H54 (cell line): ENCODE measurements around the gene UPK3A.

Experiments used
- DNase-seq: peaks from one replicate; pipeline ENCODE4 v3.0.0; 2011; ENCODE audit warnings: low spot score, mixed read lengths; ENCODE audit not compliant: insufficient read length
- FAIRE-seq: peaks from 3 replicates; lab custom pipeline; 2011; peaks lifted over from hg19 to GRCh38; lab: Jason Lieb, UNC
- POLR2A ChIP-seq: IDR thresholded peaks from 2 replicates; pipeline ENCODE4 v1.6.1; 2011; ENCODE audit warnings: low read depth, mild to moderate bottlenecking, low read length

UPK3A gene

GRCh38 chr22:45284705-45285262, at the start of gene UPK3A:
UPK3A (plus strand) TSS chr22:45284949; CDS start chr22:45285014, 65 bp downstream.
- DNase-seq (no peak), FAIRE-seq (no peak)
- no peak for TF ChIP-seq POLR2A

GRCh38 chr22:45235101-45235777, 49.5 kb upstream of the UPK3A start:
- no peak for DNase-seq
- TF ChIP-seq POLR2A = no peak
- no peak for FAIRE-seq

GRCh38 chr22:45235851-45236342, 48.9 kb upstream of the UPK3A start:
- DNase-seq (no peak), FAIRE-seq (no peak)
- no peak for TF ChIP-seq POLR2A

- DNase-seq = no peak
- FAIRE-seq = no peak
- TF ChIP-seq POLR2A = no peak
Observed at GRCh38 chr22:45237065-45237990, 47.4 kb upstream of the UPK3A start.

GRCh38 chr22:45238076-45238956, 46.4 kb upstream of the UPK3A start:
- TF ChIP-seq POLR2A = no peak
- DNase-seq (no peak), FAIRE-seq (no peak)

GRCh38 chr22:45238957-45239680, 45.6 kb upstream of the UPK3A start:
- DNase-seq = no peak
- FAIRE-seq = no peak
- no peak for TF ChIP-seq POLR2A

- no peak for FAIRE-seq
- no peak for TF ChIP-seq POLR2A
- no peak for DNase-seq
Observed at GRCh38 chr22:45239681-45240051, 45.1 kb upstream of the UPK3A start.

GRCh38 chr22:45240104-45240809, 44.5 kb upstream of the UPK3A start:
- FAIRE-seq (no peak), DNase-seq (peak; percentile 45)

GRCh38 chr22:45240810-45241631, 43.7 kb upstream of the UPK3A start, which contains the start of gene KIAA0930:
KIAA0930 (minus strand) TSS chr22:45240894; CDS start chr22:45240703, 191 bp downstream.
- peak; percentile 74 for DNase-seq
- no peak for FAIRE-seq
- peak; percentile 29; the same call in 1 of the 2 replicates for TF ChIP-seq POLR2A

More at GRCh38 chr22:45240104-45240809, 44.5 kb upstream of the UPK3A start:
- TF ChIP-seq POLR2A = no peak

GRCh38 chr22:45242778-45243191, 42.0 kb upstream of the UPK3A start:
- no peak for FAIRE-seq

GRCh38 chr22:45244916-45245315, 39.8 kb upstream of the UPK3A start:
- DNase-seq (no peak), FAIRE-seq (no peak)
- no peak for TF ChIP-seq POLR2A

More at GRCh38 chr22:45242778-45243191, 42.0 kb upstream of the UPK3A start:
- TF ChIP-seq POLR2A = no peak
- DNase-seq = no peak
